GM19455 (cell line): ENCODE data around the gene SMYD1.

ENCODE experiments used
- ATAC-seq: cut with Tn5 transposase; IDR thresholded peaks from one replicate; pipeline ENCODE4 v1.9.1; 2021; ENCODE audit not compliant: unreplicated experiment

The SMYD1 gene

DNA sequence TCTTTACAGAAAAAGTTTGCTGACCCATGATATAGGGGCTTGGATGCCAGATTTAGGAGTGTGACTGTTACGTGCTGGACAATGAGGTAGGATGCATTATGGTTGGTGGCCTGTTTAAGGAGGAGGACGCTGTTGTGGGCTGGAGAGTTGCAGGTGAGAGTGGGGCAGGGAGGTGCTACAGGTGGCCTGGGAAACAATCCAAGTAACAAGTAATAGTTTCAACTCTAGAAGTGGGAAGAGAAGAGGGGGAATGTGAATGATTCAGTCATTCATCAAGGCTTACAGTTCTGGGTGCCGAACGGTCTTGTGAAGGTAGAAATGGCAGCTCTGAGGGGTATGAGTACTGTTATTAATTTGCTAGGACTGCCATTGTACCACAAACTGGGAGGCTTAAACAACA lies 54.1 kb downstream of the SMYD1 start:
- ATAC-seq, result no peak

- ATAC-seq, result no peak
These were observed 54.7 kb downstream of the SMYD1 start for GRCh38 chr2:88122141-88122884.

- no peak for ATAC-seq
These were observed 55.7 kb downstream of the SMYD1 start for GRCh38 chr2:88123164-88123974.

- no peak for ATAC-seq
These were observed 56.6 kb downstream of the SMYD1 start for GRCh38 chr2:88123975-88124917.

DNA sequence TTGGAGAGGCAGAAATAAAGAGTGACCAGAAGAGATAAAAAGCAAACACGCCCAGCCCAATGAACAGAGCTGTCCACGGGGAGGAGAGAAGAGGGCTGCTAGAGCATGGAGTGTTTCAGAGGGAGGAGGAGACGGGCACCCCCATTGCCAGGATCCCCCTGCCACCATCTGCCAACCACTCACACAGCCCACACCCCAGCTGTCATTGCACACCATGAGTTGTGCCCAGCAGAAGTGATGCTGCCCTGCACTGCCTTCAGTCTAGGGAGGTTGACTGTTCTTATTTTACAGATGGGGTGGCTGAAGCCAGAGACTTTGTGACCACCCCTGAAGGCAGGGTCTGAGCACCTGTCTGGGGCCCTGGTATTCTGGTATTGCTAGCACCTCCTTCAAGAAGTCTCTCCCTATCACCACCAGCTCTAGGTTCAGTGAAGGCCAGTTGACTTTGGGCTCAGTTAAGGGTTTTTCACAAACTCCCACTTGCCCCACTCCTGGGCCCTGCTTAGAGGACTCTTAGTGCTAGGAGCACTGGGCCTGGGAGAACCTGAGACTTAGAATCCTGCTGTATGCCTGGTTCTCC lies 57.8 kb downstream of the SMYD1 start:
- no peak for ATAC-seq

- no peak for ATAC-seq
These were observed 58.5 kb downstream of the SMYD1 start for GRCh38 chr2:88125924-88126771.

DNA sequence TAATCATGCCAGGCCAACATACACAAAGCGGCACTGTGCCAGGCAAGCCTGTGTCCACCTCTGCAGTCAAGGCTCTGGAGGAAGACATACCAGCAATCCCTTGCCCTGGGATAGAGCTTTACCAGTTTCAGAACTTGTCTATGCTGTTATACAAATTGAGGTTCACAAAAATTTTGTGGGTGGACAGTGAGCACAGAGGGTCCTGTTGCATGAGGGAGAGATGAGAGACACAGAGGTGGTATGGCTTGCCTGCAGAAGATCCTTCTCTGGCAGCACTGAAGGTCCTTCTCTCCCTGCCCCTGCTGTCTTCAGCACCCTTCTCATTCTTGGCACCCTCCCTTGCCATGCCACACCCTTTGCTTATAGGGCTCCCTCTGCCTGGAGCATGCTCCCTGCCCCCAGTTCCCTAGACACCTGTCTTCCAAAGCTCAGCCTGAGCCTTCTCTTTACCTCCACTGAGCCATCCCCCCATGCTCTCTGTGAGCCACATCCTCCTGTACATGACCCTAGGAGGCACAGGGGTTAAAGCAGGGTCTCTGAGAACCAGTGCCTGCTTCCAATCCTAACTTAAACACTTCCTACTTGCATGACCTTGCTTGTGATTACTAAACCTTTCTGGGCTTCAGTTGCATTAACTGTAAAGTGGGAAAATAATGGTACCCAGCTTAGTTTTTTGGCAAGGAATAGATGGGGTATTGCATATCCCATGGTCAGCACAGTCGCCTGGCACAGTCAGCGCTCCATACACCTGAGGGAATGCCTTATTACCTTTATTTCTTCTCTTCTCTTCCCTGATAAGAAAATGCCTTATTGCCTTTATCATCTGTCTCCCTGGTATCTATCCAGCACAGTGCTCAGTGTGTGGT lies 59.4 kb downstream of the SMYD1 start:
- no peak for ATAC-seq

DNA sequence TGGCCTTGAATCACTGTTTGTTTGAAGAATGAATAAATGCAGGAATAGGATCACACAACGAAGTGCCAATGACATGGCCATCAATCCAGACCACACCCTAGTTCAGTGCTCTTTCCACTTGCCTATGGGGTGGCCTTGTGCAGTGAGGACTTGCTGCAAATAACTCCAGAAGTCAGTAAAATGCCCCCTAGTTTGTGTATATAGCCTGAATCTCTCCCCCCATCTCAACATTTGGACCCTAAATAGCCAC lies 59.9 kb downstream of the SMYD1 start:
- ATAC-seq, result no peak

DNA sequence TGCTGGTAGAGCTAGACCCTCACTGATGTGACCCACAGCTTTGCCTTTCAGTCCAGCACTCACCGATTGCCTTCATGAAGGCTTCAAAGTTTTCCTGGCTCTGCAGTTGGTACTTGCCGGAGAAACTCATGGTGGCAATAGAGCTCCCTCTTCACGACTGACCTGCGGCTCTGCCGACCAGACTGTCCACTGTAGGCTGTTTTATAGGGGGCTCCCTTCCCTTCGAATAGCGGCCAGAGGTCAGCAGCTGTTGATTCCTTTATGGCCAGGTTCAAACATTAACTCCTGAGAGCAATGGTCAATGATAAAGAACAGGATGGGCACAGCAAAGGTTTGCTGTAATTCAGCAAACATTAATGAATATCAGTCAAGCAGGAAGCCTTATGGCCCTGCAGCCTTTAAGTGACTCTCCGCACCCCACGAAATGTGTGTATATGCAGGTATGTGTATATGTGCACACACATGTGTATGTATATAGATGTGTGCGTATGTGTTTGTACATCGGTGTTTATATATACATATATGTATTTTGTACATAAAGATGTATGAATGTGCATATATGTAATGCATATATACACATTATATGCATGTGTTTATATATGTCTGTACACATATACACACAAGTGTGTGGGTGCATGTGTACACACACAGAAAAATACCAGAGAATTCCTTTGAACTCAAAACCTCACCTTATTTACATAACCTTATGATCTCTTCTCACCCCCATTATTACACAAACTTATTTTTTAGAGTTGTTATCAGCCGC lies 60.4 kb downstream of the SMYD1 start, which contains the start of gene FABP1:
FABP1 (minus strand) TSS at position 175 of the 766 bp plus-strand sequence; CDS start at position 130, 45 bp downstream.
- no peak for ATAC-seq

DNA sequence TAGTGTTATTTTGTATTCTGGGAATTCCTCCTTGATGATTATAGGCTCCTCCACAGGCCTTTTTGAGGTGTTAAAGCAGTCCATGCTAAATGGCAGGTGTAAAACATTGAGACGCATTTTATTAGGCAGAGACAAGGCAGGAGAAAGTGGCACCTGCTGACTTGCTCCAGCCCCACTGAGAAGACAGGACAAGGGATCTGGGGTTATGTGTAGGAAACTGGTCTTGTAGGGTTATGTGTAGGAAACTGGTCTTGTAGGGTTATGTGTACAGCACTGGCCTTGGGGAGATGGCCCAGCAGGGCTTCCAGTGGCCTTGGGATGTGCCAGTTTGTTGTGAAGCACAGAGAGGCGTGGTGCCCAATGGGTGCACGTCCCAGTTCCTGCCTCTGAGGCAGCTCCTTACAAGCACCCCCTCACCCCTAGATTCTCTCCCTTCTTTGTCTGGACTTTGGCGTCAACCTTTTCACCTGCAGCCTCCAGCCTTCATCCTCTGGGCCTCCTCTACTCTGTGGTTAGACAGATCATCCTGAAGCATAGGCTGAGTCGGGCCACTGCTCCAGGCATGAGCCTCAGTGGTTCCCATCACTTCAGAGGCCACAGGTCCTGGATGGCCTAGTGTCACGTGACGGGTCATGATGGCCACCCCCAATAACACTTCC lies 61.2 kb downstream of the SMYD1 start:
- no peak for ATAC-seq

- no peak for ATAC-seq
These were observed 61.8 kb downstream of the SMYD1 start for GRCh38 chr2:88129313-88129959.

DNA sequence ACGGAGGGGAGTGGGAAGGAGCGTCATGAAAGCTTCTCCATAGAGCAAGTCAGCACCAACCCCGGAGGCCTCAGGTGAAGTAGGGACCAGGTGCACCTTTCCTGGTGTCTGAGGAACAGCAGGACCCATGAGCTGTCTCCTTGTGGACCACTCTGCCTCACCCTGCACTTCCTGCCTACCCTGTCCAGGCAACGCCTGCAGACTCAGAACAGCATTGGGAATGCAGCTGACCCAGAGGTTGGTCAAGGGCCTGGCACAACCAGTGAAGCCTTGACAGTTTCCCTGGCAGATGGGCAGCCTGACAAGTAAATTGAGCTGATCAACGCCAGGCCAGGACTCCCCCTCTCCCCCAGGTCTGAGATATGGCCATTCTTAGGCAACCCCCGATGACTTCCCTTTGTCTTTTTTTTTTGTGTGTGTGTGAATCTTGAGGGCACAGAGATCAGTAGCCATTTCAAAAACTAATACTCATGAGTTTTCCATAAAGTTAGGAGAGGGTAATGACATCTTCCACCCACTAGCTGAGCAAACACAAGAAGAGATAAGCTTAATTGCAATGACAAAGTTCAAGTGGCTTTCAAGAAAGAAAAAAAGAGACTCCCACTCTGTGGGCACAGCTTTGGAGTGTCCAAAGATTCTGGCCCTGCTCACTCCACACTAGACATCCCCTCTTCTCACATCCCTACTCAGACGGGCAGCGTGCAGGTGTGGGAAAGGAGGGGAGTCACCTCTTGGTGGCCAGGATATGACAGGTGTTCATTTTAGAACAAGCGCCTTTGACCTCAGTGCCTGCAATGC lies 63.8 kb downstream of the SMYD1 start:
- ATAC-seq, result no peak

DNA sequence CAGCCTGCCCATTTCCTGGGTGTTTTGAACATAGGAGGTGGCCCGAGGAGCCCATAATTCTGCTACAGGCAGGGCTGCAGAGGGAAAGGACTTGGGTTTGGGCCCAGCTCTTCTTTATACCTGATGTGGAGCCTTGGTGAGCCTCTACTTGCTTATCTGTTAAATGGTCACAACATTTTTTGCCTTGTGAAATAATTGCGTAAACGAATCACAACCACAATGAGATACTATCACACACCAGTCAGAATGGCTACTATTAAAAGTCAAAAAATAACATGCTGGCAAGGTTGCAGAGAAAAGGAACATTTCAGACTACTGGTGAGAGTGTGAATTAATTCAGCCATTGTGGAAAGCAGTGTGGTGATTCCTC lies 64.4 kb downstream of the SMYD1 start:
- no peak for ATAC-seq

GRCh38 chr2:88133875-88134274 lies 66.2 kb downstream of the SMYD1 start:
- ATAC-seq, result no peak

- ATAC-seq, result no peak
These were observed 69.2 kb downstream of the SMYD1 start for GRCh38 chr2:88136817-88137216.

DNA sequence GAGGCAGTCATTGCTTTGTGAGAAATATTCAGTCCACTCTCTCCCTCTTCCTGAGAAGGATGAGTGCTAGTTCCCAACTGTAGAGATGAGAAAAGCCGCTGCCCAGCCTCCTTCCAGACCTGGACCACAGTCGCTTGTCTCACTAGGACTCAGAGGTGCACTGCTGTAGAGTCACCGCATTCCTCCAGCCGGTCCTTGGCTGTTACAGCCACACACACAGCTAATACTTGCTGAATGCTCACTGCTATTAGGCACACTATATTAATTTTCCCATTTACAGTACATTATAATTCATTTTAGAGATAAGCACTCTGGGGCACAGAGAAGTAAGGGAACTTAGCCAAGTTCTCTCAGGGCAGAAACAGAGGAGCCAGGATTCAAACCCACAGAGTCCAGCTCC lies 70.2 kb downstream of the SMYD1 start:
- ATAC-seq, result no peak

GRCh38 chr2:88139203-88139702 lies 71.6 kb downstream of the SMYD1 start:
- ATAC-seq, result no peak
